GM12878 (cell line): Measurements from ENCODE around the gene CIB2. TPM values are rescaled to one million over a fixed set of nuclear protein-coding genes. Genes with fewer than 3 reads are reported as not detected.

Experiments
- ASH2L ChIP-seq: fragments of 300-600, 200-600 bp; sonication (generic); IDR thresholded peaks from 2 replicates; pipeline ENCODE4 v1.6.1; 2017; ENCODE audit warnings: low read depth, mild to moderate bottlenecking, borderline replicate concordance
- CREB1 ChIP-seq: IDR thresholded peaks from 2 replicates; pipeline ENCODE4 v1.6.1; 2012; ENCODE audit warnings: low read depth, mild to moderate bottlenecking, inconsistent platforms
- EED ChIP-seq: sonication (generic); IDR thresholded peaks from 2 replicates; pipeline ENCODE4 v1.6.1; 2016; ENCODE audit warnings: antibody characterized with exemption, low read depth
- ESRRA ChIP-seq: IDR thresholded peaks from 2 replicates; pipeline ENCODE4 v1.6.1; 2012; ENCODE audit warnings: mild to moderate bottlenecking, low read length, improper control_type of control experiment
- FOXK2 ChIP-seq: fragments of 450-650 bp; IDR thresholded peaks from 2 replicates; pipeline ENCODE4 v1.6.1; 2017; ENCODE audit warnings: mild to moderate bottlenecking, moderate library complexity
- FOXM1 ChIP-seq: IDR thresholded peaks from 2 replicates; pipeline ENCODE4 v1.6.1; 2012; ENCODE audit warnings: low read depth, mild to moderate bottlenecking, inconsistent platforms, low read length, moderate library complexity
- GATAD2B ChIP-seq: fragments of 450-650 bp; conservative IDR thresholded peaks from 2 replicates; pipeline ENCODE4 v1.6.1; 2017; ENCODE audit warnings: low read depth, mild to moderate bottlenecking, moderate library complexity
- HDAC2 ChIP-seq: fragments of 200-600 bp; sonication (generic); IDR thresholded peaks from 2 replicates; pipeline ENCODE4 v1.6.1; 2017
- IKZF1 ChIP-seq: fragments of 450-650 bp; conservative IDR thresholded peaks from 2 replicates; pipeline ENCODE4 v1.6.1; 2017; ENCODE audit warnings: antibody characterized with exemption, mild to moderate bottlenecking
- KLF5 ChIP-seq: fragments of 450-650 bp; IDR thresholded peaks from 2 replicates; pipeline ENCODE4 v1.6.1; 2014; ENCODE audit warnings: mild to moderate bottlenecking; ENCODE audit not compliant: partially characterized antibody
- MXI1 ChIP-seq: fragments of 150-350 bp; IDR thresholded peaks from 2 replicates; pipeline ENCODE4 v1.6.1; 2011; ENCODE audit warnings: low read depth, mild to moderate bottlenecking, inconsistent platforms, low read length, improper control_type of control experiment
- NFYB ChIP-seq: IDR thresholded peaks from 2 replicates; pipeline ENCODE4 v1.6.1; 2011; ENCODE audit warnings: low read depth, mild to moderate bottlenecking, low read length, improper control_type of control experiment, moderate library complexity; ENCODE audit not compliant: insufficient read depth
- POLR2AphosphoS2 ChIP-seq: IDR thresholded peaks from 2 replicates; pipeline ENCODE4 v1.6.1; 2011; ENCODE audit warnings: low read depth, mild to moderate bottlenecking, low read length, improper control_type of control experiment, moderate library complexity
- RB1 ChIP-seq: fragments of 450-650 bp; formaldehyde crosslinking; IDR thresholded peaks from 2 replicates; pipeline ENCODE4 v1.6.1; 2017; ENCODE audit warnings: mild to moderate bottlenecking, borderline replicate concordance
- SIX5 ChIP-seq: IDR thresholded peaks from 2 replicates; pipeline ENCODE4 v1.6.1; 2011; ENCODE audit warnings: mild to moderate bottlenecking, low read depth, low read length, moderate library complexity; ENCODE audit not compliant: severe bottlenecking
- SMAD1 ChIP-seq: fragments of 450-650 bp; IDR thresholded peaks from 2 replicates; pipeline ENCODE4 v1.6.1; 2018; ENCODE audit warnings: mild to moderate bottlenecking, low read depth; ENCODE audit not compliant: partially characterized antibody
- SMARCA5 ChIP-seq: fragments of 450-650 bp; IDR thresholded peaks from 2 replicates; pipeline ENCODE4 v1.6.1; 2017; ENCODE audit warnings: mild to moderate bottlenecking
- SP1 ChIP-seq: IDR thresholded peaks from one replicate; pipeline ENCODE4 v1.6.1; 2011; ENCODE audit warnings: low read depth, low read length
- SREBF2 ChIP-seq: IDR thresholded peaks from 2 replicates; pipeline ENCODE4 v1.6.1; 2012; ENCODE audit warnings: mild to moderate bottlenecking, low read length
- TCF12 ChIP-seq: IDR thresholded peaks from 2 replicates; pipeline ENCODE4 v1.6.1; 2011; ENCODE audit warnings: low read depth, mild to moderate bottlenecking, low read length
- YY1 ChIP-seq: IDR thresholded peaks from 2 replicates; pipeline ENCODE4 v1.6.1; 2011; ENCODE audit warnings: low read depth, mild to moderate bottlenecking, low read length
- polyA plus RNA-seq, 11 experiments: library from polyadenylated mRNA; depleted of rRNA in 4 of 11; unstranded in 6 of 11; stranded (reverse) in 5 of 11; fragments of >200 nt; fragmentation: Nextera tagmentation in 4 of 11; fragmentation: Illumina TruSeq in 1 of 11; extraction: Ambion mirVana in 4 of 11; extraction: Trizol in 1 of 11; gene quantifications; 1 replicate in 1 of 11; 2 replicates in 10 of 11; pipeline versions ENCODE4 v1.2.1 to v1.2.3, GENCODE V29; 2011 to 2016; ENCODE audit warnings: inconsistent platforms in 2 of 11, missing spikeins in 2 of 11, low read depth in 1 of 11
- total RNA-seq, 4 experiments: library from RNA; depleted of rRNA in 3 of 4; stranded (reverse); fragments of >200 nt in 3 of 4; fragmentation: Illumina TruSeq in 1 of 4; extraction: Trizol in 1 of 4; gene quantifications; 2 replicates each; pipeline versions ENCODE4 v1.2.1 to v1.2.3, GENCODE V29; 2013 to 2021
- TF ChIP-seq, protein P1 (sequence below): fragments of 450-650 bp; IDR thresholded peaks from 2 replicates; pipeline ENCODE4 v1.6.1; 2018; ENCODE audit warnings: mild to moderate bottlenecking, low read depth, moderate library complexity; ENCODE audit not compliant: partially characterized antibody
- TF ChIP-seq, protein P2 (sequence below): fragments of 450-650 bp; IDR thresholded peaks from 2 replicates; pipeline ENCODE4 v1.6.1; 2017; ENCODE audit warnings: antibody characterized with exemption, mild to moderate bottlenecking, moderate library complexity
- TF ChIP-seq, protein P3 (sequence below): IDR thresholded peaks from 2 replicates; pipeline ENCODE4 v1.6.1; 2011; ENCODE audit warnings: mild to moderate bottlenecking, low read depth, low read length, moderate library complexity; ENCODE audit not compliant: insufficient replicate concordance
- TF ChIP-seq, protein P4 (sequence below): IDR thresholded peaks from 2 replicates; pipeline ENCODE4 v1.6.1; 2012; ENCODE audit warnings: low read depth, low read length, improper control_type of control experiment

CIB2 gene
- total and polyA plus RNA-seq, 10 of the 15 experiments (the other 5 are each of a cell fraction or from before 2014, with no cell fraction given), result 0.56 to 12.1 (median 7.1) TPM

DNA sequence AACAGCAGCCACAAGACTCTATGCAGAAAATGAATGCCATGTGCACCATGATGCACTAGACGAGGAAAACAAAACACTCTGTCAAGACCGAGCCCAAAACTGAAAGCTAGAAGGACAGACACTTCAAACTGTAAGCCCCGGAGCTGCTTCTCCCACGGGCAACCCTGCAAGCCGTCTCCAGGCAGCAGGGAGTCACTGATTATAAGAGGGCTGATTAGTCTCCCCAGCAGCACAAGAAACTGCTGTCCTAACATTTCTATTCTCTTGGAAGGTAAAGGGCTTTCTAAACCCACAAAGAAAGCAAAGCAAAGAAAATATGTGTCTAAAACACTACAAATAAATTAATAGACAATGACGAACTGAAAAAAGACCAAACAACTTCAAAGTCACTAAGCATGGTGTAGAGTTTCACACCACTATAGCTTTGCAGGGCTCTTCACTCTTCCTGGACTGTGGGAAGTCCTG lies 69.2 kb downstream of the CIB2 start (continued):
- TF ChIP-seq ESRRA (no peak), SMAD1 (no peak), RB1 (no peak), SMARCA5 (0 out of 2 replicates have a peak, but pooled peaks have one; percentile 45), SP1 (no peak), SIX5 (no peak), FOXK2 (no peak), POLR2AphosphoS2 (no peak), TCF12 (no peak), KLF5 (no peak), ASH2L (peak; percentile 51; the same call in 1 of the 2 replicates), FOXM1 (0 out of 2 replicates have a peak, but pooled peaks have one; percentile 18), HDAC2 (no peak), NFYB (no peak), YY1 (no peak), MXI1 (0 out of 2 replicates have a peak, but pooled peaks have one; percentile 34), SREBF2 (no peak), EED (no peak), IKZF1 (no peak; the same call in 1 of the 2 replicates), CREB1 (no peak), GATAD2B (no peak)
- TF ChIP-seq, protein P1, sequence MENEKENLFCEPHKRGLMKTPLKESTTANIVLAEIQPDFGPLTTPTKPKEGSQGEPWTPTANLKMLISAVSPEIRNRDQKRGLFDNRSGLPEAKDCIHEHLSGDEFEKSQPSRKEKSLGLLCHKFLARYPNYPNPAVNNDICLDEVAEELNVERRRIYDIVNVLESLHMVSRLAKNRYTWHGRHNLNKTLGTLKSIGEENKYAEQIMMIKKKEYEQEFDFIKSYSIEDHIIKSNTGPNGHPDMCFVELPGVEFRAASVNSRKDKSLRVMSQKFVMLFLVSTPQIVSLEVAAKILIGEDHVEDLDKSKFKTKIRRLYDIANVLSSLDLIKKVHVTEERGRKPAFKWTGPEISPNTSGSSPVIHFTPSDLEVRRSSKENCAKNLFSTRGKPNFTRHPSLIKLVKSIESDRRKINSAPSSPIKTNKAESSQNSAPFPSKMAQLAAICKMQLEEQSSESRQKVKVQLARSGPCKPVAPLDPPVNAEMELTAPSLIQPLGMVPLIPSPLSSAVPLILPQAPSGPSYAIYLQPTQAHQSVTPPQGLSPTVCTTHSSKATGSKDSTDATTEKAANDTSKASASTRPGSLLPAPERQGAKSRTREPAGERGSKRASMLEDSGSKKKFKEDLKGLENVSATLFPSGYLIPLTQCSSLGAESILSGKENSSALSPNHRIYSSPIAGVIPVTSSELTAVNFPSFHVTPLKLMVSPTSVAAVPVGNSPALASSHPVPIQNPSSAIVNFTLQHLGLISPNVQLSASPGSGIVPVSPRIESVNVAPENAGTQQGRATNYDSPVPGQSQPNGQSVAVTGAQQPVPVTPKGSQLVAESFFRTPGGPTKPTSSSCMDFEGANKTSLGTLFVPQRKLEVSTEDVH, result no peak
- TF ChIP-seq, protein P2, sequence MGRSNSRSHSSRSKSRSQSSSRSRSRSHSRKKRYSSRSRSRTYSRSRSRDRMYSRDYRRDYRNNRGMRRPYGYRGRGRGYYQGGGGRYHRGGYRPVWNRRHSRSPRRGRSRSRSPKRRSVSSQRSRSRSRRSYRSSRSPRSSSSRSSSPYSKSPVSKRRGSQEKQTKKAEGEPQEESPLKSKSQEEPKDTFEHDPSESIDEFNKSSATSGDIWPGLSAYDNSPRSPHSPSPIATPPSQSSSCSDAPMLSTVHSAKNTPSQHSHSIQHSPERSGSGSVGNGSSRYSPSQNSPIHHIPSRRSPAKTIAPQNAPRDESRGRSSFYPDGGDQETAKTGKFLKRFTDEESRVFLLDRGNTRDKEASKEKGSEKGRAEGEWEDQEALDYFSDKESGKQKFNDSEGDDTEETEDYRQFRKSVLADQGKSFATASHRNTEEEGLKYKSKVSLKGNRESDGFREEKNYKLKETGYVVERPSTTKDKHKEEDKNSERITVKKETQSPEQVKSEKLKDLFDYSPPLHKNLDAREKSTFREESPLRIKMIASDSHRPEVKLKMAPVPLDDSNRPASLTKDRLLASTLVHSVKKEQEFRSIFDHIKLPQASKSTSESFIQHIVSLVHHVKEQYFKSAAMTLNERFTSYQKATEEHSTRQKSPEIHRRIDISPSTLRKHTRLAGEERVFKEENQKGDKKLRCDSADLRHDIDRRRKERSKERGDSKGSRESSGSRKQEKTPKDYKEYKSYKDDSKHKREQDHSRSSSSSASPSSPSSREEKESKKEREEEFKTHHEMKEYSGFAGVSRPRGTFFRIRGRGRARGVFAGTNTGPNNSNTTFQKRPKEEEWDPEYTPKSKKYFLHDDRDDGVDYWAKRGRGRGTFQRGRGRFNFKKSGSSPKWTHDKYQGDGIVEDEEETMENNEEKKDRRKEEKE, result no peak
- TF ChIP-seq, protein P3, sequence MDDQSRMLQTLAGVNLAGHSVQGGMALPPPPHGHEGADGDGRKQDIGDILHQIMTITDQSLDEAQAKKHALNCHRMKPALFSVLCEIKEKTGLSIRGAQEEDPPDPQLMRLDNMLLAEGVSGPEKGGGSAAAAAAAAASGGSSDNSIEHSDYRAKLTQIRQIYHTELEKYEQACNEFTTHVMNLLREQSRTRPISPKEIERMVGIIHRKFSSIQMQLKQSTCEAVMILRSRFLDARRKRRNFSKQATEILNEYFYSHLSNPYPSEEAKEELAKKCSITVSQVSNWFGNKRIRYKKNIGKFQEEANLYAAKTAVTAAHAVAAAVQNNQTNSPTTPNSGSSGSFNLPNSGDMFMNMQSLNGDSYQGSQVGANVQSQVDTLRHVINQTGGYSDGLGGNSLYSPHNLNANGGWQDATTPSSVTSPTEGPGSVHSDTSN, result no peak
- TF ChIP-seq, protein P4, sequence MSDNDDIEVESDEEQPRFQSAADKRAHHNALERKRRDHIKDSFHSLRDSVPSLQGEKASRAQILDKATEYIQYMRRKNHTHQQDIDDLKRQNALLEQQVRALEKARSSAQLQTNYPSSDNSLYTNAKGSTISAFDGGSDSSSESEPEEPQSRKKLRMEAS, result peak; percentile 28; the same call in 1 of the 2 replicates
